HG03442 (cell line): ENCODE measurements around the gene XG.

ENCODE experiments used
- ATAC-seq: cut with Tn5 transposase; IDR thresholded peaks from one replicate; pipeline ENCODE4 v1.9.1; 2021; ENCODE audit warnings: mild to moderate bottlenecking, moderate library complexity; ENCODE audit not compliant: unreplicated experiment

Gene XG

DNA sequence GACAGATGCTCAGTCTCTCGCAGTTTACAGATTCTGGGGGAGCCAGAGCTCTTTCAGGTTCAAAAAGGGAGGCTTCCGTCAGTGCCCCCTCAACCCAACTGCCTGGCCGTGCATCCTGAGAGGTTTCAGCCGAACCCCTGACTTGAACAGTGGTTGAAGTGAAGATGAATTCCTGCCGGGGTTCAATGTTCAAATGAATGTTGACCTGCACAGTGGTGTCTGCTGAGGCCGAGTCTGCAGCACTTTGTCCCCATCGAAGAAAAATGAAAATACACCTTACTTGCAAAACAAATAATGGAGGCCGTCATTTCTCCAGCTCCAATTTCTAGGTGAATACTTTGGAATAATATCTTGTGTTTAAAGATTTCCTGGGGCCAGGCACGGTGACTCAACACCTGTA, 110.6 kb downstream of the XG start:
- ATAC-seq: no peak

DNA sequence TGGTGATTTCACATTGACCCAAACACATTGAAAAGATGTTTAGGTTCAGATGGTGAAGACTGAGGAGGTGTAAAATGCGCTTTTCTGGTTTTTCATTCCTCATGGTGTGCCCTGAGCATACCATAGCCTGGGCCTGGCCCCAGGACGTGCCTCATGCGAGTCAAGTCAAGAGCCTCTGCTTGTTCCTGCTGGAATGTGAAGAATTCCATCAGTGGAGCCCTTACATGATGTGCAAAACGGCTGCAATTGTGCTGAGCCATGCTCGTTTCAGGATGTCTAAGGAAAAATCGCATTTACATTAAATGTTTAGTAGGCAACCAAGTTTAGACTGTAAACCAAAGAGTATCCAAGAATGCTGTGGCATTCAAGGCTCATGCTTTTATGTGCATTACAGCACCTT, 111.8 kb downstream of the XG start:
- ATAC-seq: no peak
